Activated gamma-delta T cell treated with anti-CD3 and anti-CD28 coated beads, Interleukin-2, amount 50 U/mL, for 16 hours (primary cell): ENCODE results near the gene RASAL2.
"Not testable (repeated sequence)": the region's sequence is repeated elsewhere in the genome, so short reads cannot be mapped to it uniquely, and the experiment has no call there.

Source experiments
- DNase-seq: peaks from one replicate; pipeline ENCODE4 v3.0.0-alpha.2; 2020; ENCODE audit warnings: low read depth

Gene RASAL2

DNA sequence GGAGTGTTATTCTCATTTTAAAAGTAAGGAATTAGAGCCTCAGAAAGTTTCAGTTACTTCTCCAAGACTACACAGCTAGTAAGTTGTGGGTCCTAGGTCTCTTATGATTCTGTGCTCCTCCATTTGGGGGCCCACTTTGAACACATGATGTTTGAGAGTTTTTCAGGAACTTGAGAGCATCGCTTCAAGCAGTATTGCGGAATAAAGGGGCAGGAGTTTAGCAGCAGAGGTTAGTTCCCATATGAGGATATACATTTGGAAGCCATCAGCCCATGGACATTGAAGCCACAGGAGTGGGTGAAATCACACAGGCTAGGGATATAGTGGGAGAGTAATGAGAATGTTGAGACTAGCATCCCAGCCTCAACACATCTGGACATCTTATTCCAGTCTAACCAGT, 143.2 kb downstream of the RASAL2 start:
- DNase-seq, result no peak

DNA sequence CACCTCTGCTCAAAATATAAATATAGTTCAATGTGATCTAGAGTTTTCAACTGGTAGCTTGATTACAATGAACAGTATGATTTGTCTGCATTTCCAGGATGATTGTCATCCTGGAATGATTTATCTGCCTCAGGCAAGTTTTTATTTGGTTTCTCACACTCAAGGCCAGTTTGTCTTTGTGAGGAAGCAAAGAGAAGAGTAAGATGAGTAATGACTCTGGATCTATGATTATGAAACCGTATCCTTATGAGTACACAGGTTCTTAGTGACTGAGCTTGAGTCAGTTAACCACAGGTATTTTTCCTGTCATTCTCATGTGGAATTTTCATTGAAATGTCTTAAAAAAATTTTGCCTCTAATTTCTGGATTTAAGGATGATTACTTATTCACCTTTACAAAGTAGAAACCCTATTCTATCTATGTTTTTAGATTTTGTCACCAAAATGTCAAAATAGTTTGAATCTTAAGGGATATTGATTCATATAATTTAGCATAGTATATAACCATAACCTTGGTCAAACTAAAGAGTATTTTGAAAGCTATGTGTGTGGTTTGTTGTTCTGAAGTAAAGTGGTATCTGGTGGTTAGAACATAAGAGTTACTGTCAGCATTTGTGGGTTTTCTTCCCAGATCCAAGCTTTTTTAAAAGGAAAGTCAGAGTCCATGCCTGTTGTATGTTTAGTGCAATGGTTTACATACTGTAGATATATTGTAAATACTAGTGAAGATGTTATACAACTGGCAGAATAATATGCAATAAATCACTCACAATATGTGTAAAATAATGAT, 145.0 kb downstream of the RASAL2 start:
- no peak for DNase-seq

DNA sequence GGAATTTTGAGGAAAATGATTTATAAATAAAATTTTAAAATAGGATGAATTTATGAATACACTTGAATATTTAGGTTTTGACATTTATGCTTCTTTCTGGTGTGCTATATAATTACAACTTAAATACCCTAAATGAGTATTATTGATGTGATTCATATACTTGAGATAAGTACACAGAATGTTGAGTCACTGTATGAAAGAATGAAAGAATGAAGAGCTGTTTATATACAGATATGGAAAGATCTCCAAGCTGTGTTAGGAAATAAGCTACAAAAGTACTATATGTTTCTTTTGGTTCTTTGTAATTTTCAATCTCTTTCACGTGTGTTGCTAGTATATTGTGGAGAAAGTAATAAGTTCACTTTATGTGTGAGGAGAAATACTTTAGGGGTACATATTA, 147.2 kb downstream of the RASAL2 start:
- no peak for DNase-seq

DNA sequence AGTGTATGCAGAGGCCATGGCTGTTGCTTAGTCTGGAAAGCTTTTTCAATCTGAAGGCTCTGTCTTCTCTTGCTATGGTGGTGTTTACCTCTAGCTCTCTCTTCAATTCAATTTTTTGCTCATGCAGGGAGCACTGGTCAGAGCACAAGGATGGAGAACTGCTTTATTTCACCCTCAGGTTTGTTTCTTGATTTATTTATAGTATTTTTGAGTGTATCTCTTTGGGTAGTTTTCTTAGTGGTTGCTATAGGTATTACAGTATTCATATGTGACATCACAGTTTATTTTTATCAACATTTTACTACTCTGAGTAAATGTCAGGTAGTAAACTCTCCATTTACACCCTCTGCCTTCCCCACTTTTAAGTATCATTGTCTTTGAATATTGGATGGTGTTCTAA, 147.9 kb downstream of the RASAL2 start:
- no peak for DNase-seq

DNA sequence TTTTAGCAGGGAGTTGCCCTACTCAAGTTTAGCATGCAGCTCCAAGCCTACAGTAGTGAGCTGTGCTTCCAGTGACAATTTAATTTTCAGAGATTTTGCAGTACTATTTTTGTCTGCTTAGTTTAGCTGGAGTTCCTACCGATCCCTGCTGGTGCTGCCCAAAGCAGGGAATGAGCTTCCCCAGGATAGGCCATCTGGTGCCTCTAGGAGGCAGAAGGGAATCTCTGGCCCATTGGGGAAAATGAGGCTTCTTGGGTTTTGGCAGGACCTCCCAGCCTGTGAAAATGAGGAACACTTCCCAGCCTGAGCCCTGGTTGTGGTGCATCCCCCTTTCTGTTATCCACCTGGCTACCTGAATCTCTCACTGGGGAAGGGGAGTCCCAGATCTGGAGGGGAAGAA, 149.2 kb downstream of the RASAL2 start:
- DNase-seq, result no peak

DNA sequence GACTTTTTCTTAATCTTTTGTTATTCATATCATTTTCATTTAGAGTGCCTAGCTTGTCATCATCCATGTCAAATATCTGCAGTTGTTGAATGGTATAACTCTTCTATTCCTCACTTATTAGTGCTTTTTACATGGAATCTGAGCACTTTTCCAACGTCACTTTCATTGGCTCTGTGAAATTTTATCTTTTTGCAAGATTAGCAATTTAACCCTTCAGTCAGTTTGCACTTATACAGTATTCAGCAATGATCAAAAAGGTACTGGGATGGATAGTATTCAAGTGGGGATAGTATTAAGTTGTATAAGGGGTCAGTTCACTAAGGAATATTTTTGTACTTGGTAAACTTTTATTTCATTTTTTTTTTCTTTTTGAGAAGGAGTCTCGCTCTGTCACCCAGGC, 150.0 kb downstream of the RASAL2 start:
- DNase-seq, result no peak

DNA sequence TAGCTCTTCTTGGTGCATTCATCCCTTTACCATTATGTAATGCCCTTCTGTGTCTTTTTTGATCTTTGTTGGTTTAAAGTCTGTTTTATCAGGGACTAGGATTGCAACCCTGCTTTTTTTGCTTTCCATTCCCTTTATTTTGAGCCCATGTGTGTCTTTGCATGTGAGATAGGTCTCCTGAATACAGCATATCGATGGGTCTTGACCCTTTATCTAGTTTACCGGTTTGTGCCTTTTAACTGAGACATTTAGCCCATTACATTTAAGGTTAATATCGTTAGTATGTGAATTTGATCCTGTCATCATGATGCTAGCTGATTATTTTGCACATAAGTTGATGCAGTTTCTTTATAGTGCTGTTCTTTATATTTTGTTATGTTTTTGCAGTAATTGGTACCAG, 154.4 kb downstream of the RASAL2 start:
- DNase-seq, result not testable (repeated sequence)

DNA sequence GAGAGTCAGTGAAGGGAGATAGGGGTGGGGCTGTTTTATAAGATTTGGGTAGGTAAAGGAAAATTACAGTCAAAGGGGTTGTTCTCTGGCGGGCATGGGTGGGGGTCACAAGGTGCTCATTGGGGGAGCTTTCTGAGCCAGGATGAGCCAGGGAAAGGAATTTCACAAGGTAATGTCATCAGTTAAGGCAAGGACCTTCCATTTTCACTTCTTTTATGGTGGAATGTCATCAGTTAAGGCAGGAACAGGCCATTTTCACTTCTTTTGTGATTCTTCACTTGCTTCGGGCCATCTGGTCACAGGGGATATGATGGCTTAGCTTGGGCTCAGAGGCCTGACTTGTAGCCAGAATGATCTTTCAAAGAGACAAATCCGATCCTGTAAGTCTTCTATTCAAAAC, 159.7 kb downstream of the RASAL2 start:
- not testable (repeated sequence) for DNase-seq

DNA sequence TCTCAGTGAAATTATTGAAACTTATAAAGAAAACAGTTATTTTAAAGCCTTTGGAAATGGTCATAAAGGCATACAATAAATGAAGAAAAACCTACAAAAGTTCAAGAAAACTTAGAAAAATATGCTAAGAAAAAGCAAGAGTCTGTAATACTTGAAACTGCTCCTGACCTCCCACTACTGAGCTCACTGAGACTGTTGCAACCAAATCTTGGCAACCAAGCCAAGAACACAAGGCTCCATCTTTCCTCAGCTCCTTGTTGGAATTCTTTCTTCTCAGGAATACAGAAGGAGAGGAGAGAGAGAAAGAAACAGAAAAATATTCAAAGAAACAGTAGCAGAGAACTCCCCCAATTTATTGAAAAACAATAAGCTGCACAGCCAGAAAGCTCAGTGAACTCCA, 160.5 kb downstream of the RASAL2 start:
- no peak for DNase-seq

DNA sequence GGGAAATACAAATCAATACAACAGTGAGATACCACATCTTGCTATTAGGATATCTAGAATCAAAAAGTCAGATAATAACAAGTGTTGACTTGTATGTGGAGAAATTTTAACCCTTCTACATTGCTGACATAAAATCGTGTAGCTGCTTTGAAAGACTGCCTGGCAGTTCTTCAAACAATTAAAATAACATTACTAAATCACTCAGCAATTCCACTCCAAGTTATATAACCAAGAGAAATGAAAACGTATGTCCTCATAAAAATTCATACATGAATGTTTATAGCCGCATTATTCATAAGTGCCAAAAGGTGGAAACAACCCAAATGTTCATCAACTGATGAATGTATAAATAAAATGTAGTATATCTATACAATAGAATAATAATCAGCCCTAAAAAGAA, 164.6 kb downstream of the RASAL2 start:
- no peak for DNase-seq

DNA sequence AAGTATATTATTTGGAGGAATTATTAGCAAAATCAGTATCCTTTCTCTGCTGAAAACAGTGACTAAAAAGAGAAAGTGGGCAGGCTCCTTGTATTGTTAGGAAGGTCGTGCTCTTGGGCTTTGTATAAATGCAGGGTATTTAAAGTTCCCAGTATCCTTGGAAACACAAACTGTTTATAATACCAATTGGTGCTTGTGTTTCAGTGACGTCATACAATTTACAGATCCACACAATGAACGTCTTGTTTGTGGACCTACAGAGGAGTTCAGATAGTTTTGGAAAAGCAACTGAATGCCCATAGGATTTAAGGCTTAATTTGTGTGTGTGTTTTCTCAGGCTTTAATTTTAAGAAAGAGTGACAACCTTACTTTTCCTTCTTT, 168.2 kb downstream of the RASAL2 start:
- DNase-seq, result no peak

DNA sequence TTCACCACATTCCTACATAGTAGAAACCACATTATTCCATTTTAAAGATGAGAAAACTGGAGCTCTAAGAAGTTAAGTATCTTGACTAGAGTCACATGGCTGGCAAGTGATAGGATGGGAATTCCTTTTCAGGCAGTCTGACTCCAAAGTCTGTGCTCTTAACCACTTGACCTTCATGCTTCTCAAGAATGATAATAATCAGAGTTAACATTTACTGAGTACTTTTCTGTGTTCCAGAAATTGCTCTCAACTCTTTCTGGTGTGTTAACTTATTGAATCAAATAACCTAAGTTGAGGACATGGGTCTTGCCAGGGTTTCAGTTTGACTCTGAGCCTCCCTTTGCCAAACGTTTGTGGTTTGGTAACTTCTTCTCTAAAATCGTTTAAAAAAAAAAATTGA, 169.4 kb downstream of the RASAL2 start:
- DNase-seq, result no peak

DNA sequence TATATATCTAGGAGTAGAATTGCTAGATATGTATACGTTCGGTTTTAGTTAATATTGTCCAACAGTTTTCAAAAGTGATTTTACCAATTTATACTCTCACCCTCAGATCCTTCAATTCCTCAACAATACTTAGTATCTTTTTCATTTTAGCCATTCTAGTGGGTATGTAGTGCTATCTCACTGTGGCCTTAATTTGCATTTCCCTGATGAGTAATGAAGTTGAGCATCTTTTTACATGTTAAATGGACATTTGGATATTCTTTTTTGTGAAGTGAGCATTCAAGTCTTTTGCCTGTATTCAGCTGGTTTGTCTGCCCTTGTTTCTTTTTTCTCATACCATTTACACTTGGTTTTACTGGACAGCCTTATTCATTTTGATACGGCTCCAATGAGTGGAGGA, 172.2 kb downstream of the RASAL2 start:
- no peak for DNase-seq

DNA sequence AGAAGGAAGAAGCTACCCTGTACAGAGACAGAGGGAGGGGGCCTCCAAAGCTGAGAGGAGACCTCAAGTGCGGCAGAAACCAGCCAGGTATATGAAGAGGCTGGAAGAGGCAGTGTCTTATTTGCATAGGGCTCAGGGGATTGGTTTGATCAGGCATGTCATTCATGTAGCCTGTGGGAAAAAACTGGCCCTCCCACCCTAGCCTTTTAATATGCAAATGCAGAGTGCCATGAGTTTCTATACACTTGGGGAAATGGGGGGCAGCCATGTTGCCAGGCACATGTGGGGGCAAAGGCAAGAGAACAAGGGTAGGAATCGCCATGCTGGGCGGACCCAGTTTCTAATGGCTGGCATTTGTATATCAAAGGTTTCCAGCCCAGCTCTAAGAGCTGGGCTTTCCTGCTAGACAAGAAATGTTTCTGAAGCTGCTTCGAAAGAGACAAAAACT, 172.7 kb downstream of the RASAL2 start:
- no peak for DNase-seq

DNA sequence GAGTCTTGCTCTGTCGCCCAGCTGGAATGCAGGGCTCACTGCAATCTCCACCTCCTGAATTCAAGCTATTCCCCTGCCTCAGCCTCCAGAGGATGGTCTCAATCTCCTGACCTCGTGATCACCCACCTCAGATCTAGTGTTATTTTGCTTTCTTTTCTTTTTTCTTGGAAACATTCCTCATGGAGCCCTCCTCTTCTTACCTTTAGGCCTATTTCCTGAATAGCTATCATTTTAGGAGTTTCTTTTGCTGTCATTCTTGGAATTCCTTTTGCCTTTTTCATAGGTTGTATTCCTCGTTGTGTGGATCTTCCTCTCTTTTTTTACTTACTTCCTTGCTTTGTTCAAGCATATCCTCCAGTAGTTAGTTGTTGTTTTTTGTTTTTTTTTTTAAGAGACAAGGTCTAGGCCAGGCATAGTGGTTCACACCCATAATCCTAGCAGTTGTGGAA, 173.8 kb downstream of the RASAL2 start:
- no peak for DNase-seq

DNA sequence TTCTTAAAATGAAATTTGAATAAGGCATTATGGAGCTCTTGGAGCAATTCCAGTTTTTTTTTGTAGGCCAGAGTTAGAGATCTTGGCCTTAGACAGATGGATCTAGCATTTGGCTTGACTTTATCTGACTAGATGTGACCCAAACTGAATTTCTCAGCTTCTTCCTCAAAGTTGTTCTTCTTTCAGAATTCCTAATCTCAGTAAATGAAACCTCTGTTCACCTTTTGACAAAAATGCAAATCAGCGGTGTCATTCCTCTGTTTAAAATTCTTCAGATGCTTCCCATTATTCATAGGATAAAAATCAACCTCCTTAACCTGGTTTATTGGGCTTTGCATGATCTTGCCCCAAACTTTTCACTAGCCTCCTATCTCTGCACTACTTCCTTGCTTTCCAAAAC, 177.6 kb downstream of the RASAL2 start:
- DNase-seq, result no peak

DNA sequence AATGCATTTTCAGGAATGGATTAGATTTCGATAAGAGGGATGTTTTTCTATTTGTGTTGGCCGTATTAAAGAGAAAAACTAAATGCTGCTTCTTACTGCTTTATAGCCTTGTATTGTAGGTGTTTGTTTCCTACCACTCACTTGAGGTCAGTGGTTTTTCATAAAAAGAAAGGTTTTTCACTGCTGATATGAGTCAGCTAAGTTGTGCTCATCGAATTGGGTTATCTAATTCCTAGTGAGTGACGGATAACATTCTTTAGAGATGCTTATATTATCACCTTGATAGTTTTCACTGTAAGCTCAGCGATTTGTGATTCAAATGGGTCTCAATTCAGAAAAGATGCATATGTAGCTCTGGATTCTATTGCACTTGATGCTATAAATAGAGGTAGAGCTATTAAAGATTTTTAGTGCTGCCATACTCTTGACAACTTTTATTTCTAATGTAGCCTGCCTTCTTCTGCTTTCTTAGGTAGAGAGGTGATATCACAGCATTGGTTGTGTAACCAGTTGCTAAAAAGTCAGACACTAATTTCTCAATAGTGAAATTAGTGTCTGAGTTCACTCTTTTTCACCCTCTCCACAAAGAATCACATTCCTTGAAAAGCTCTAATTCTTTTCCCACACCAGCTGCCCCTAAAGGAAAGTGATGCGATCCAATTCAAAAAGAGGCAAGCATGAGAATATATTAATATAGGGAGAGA, 180.0 kb downstream of the RASAL2 start:
- DNase-seq, result no peak

DNA sequence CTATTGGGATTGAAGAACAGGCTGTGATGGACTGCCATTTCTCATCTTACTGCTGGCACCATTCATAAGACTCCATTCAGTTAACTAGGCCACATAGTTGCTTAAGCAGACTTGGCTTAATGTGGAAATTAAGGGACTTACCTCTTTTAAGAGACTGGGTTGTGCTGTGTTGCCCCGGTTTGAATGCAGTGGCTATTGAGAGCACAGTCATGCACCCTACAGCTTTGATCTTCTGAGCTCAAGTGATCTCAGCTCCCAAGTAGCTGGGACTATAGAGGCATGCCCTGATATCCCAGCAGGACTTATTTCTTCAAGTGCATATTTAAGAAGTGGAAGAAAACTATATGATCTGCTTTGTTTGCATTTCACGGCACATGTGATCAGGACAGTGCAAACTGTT, 181.1 kb downstream of the RASAL2 start:
- no peak for DNase-seq

DNA sequence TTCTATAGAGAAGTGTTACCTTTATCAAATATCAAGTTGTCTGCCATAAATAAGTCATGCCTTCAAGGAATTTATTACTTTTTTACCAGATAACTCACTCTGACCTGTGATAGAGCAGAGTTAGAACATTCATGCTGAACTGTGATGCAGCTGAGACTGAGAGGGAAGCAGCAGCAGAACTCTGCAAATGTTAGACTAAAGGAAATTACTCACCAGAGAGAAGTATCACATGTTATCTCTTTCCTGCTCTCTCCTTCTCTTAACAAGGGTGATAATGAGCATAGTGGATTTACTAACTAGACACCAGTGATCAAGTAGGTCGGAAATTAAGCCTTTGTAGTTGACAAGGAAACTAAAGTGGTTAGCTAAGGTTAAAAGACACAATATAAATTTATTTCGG, 181.6 kb downstream of the RASAL2 start:
- no peak for DNase-seq

DNA sequence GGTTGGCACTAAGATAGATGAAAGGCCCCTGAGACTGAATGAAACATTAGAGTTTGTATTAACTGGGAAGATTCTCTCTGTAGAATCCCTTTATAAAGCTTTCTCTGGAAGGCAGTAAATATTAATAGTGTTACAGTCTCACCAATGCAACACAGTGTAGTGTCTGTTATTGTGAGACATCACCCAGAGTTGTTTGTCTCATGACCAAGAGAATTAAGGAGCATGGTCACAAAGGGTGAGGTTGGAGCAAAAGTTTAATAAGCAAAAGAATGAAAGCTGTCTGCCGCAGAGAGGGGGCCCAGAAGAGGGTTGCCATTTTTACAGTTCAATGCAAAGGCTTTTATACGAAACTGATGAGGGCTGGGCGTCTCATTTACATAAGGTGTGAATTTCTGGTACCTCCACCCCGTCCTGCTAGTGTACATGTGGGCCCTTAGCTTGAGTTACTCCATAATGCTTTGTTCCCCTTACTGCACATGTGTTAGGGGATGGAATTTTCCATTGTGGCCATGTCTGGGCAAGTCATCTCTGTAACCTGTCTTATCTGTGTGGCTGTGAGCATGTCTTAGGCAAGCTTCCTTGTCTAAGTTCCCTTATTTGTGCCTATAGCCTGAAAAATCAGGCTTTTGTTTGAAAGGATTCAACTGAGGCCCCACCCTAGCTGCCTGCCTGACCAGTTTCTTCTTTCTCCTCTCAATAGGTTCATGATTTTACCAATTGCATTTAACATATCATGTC, 184.1 kb downstream of the RASAL2 start:
- no peak for DNase-seq

DNA sequence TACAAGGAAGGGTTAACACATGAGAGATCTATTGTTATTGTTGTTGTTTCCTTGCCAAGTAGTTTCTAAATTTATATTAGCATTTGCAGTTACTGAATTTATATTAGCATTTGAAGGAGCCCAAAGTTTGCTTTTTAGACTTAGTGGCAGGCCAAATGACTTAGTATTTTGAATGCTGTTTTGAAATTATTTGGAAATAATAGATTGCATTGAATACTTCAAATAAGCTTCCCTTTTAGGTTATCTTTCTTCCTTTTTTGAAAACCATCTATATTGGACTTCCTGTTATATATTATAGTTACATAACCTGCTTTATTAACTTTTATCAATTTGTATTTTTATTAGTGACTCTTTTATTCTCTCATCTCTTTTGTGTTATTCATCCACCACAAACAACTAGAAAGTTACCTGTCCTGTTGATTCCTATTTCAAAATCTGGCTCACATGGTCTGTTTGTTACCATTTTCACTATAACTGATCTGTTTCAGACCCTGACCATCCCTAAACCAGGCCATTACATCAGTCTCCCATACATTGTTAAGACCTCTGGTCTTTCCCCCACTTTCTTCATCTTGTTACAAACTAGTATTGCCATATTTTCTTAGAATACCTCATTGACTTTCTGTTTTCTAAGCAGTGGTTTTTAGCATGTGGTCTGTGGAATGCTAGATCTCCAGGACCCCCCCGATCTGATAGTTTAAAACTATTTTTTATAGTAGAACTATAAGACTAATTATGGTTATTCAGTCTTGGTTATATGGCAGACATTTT, 185.2 kb downstream of the RASAL2 start:
- DNase-seq, result no peak

DNA sequence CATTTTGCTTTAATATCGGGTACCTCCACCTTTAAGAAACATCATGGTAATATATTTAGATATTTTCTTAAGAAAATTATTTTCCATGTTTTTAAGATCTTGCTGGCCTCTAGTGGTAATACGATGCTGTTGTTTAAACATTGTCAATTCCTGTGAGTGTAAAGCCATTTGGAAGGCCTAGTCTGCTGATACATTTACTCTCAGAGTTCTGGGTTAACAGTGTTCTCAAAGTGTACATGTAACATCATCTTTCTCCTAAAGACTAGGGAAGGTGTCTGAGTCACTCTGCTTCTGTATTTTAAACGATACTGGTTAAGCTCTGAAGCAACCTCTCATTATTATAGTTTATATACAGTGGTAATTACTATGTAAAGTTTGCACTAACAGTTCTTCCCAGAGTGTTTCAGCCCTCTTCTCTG, 189.1 kb downstream of the RASAL2 start:
- no peak for DNase-seq
